NCI-H1048 (cell line): ENCODE data around the gene RABL2B.
"Not testable (repeated sequence)": the region's sequence is repeated elsewhere in the genome, so short reads cannot be mapped to it uniquely, and the experiment has no call there.

Experiments
- DNase-seq: peaks from one replicate; lab custom pipeline; 2025; lab: John Stamatoyannopoulos, UW

Gene RABL2B

GRCh38 chr22:50783033-50783879, at the start of gene RABL2B:
RABL2B (minus strand) TSS chr22:50783636; CDS start chr22:50782294, 1,342 bp downstream.
- DNase-seq, result peak; percentile 54

GRCh38 chr22:50786936-50787335, 3.5 kb upstream of the RABL2B start:
- not testable (repeated sequence) for DNase-seq

DNA sequence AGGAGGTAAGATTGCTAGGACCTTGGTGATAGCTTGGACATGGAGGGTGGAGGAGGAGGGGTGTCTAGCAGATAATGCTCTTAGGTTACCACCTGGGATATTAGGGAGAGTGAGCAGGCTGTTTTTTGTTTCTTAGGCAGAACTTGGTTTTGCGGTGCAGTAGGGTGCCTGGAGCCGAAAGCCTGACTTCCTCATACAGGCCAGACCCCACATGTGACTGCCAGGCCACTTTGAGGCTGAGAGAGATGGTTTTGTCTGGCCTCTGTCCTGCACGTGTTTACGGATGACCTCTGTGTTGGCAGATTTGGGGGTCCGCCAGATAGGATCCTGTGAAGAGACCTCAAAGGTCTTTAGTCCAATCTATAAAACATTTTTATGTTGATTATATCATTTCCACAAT, 1.9 kb upstream of the RABL2B start:
- not testable (repeated sequence) for DNase-seq

- not testable (repeated sequence) for DNase-seq
Measured at GRCh38 chr22:50783880-50784276, 442 bp upstream of the RABL2B start.

DNA sequence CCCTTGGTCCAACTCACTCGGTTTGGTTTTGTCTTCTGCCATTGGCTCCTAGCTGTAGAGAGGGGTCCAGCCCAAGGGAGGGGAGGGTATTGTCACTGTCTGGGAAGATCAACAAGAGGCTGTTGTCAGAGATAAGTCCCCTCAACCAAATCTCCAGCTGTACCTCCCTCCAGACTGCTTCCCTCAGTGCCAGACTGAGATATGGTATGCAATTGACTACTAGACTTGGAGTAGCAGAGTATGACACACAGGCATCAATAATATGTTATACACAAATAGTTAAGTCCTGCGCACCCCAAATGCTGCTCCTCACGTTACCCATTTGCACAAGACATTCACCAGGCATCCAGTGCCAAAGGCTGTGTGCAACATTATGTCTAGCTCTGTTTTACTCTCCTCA, 1.2 kb downstream of the RABL2B start:
- DNase-seq, result not testable (repeated sequence)

- not testable (repeated sequence) for DNase-seq
Measured at GRCh38 chr22:50780244-50780643, 3.2 kb downstream of the RABL2B start.

- not testable (repeated sequence) for DNase-seq
Measured at GRCh38 chr22:50777631-50778030, 5.8 kb downstream of the RABL2B start.

DNA sequence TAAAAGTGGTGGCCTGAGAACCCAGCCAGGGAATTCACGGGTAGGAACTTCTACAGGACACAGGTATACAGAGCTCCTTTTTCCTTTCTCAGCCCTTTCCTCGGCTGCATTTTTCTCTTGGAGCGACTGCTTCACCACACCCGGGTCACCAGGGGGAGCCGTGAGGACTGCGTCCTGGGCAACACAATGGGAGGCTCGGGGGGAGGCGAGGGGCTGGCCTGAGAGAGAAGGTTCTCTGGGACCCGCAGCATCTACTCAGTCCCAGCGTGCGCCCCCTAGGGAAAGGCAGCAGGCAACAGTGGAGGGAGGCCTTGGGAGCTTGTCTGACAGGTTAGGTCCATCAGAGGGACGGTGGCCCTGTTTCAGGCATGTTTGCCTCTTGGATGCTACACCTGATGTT, 8.3 kb downstream of the RABL2B start:
- not testable (repeated sequence) for DNase-seq

DNA sequence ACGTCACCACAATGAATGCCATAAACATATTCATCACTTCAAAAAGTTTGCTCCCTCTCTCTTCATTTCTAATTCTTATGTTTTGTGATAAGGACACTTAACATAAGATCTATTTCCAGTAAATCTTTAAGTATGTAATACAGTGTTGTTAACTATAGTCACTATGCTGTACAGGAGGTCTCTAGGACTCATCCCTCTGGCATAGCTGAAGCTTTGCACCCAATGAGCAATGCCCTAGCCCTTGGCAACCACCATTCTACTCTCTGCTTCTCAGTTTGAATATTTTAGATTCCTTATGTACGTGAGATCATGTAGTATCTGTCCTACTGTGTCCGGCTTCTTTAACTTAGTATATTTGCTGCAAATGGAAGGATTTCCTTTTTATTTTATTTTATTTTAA, 19.1 kb downstream of the RABL2B start:
- DNase-seq, result not testable (repeated sequence)

GRCh38 chr22:50761829-50762228, 21.6 kb downstream of the RABL2B start:
- DNase-seq, result not testable (repeated sequence)

DNA sequence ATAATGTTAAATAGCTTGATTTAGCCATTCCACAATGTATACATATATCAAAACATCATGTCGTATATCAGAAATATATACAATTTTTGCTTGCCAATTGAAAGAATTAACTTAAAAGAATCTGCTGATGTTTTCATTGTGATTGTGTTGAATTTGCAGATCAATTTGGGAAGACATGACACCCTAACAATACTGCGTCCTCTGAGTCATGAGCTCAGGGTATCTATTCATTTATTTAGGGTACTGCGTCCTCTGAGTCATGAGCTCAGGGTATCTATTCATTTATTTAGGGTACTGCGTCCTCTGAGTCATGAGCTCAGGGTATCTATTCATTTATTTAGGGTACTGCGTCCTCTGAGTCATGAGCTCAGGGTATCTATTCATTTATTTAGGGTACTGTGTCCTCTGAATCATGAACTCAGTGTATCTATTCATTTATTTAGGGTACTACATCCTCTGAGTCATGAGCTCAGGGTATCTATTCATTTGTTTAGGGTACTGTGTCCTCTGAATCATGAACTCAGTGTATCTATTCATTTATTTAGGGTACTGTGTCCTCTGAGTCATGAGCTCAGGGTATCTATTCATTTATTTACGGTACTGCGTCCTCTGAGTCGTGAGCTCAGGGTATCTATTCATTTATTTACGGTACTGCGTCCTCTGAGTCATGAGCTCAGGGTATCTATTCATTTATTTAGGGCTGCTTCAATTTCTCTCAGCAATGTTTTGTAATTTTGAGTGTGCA, 23.7 kb downstream of the RABL2B start:
- DNase-seq, result not testable (repeated sequence)

GRCh38 chr22:50756949-50757491, 26.4 kb downstream of the RABL2B start:
- DNase-seq, result not testable (repeated sequence)

- DNase-seq, result not testable (repeated sequence)
Measured at GRCh38 chr22:50756406-50756805, 27.0 kb downstream of the RABL2B start.

DNA sequence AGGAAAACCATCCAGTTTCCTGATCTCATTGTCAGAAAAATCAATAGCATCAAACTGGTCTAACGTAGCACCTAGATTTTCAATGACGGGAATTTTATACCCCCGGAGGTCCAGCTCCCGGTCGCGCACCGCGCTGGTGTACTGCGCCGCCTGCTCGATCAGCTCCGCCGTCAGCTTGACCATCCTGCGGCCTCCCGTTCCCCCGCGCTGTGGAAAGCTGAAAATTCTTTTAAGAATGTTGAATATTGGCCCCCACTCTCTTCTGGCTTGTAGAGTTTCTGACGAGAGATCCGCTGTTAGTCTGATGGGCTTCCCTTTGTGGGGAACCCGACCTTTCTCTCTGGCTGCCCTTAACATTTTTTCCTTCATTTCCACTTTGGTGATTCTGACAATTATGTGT, 28.2 kb downstream of the RABL2B start:
- DNase-seq, result not testable (repeated sequence)

DNA sequence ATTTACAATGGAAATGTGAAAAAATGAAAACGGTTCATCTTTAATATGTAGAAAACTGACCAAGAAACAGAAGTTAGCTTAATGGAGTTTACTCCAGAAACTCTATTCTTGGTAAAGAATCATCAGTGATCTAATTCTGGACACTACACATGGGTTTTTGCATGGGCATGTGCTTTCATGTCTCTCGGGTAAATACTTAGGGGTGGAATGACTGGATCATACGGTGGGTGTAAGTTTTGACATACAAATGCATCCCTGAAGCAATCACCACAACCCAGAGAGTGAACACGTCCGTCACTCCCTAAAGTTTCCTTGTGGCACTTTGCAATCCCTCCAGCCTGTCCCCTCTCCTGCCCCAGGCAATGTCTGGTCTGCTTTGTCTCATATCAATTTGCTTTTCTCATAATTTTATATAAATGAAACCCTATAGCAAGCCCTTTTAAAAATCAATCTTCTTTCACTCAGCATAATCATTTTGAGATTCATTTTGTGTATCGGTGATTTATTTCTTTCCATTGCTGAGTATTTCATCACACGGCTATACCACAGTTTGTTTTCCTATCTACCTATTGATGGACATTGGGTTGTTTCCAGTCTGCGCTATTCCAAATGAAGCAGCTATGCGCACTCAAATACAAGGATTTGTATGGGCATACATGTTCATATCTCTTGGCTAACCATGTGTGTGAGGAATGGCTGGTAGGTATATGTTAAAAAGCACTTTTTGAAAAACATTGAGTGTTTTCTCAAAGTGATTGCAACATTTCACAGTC, 33.9 kb downstream of the RABL2B start:
- DNase-seq, result not testable (repeated sequence)

DNA sequence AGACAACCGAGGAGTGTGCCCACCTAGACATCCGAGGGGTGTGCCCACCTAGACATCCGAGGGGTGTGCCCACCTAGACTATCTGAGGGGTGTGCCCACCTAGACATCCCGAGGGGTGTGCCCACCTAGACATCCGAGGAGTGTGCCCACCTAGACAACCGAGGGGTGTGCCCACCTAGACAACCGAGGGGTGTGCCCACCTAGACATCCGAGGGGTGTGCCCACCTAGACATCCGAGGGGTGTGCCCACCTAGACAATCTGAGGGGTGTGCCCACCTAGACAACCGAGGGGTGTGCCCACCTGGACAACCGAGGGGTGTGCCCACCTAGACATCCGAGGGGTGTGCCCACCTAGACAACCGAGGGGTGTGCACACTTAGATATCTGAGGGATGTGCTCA, 34.8 kb downstream of the RABL2B start:
- not testable (repeated sequence) for DNase-seq

- not testable (repeated sequence) for DNase-seq
Measured at GRCh38 chr22:50747521-50747920, 35.9 kb downstream of the RABL2B start.

- DNase-seq, result not testable (repeated sequence)
Measured at GRCh38 chr22:50744424-50744823, 39.0 kb downstream of the RABL2B start.

GRCh38 chr22:50740714-50741113, 42.7 kb downstream of the RABL2B start:
- DNase-seq, result not testable (repeated sequence)

GRCh38 chr22:50739894-50740293, 43.5 kb downstream of the RABL2B start:
- DNase-seq, result no peak

- no peak for DNase-seq
Measured at GRCh38 chr22:50739279-50739691, 44.2 kb downstream of the RABL2B start.
